ENCODE results near the gene SRGAP3.

The SRGAP3 gene

GRCh38 chr3:9047452-9048346, 201.7 kb downstream of the SRGAP3 start:
- no peak for DNase-seq (ENCODE audit: low read depth in 2 of 2)

- DNase-seq (ENCODE audit: low read depth in 2 of 2), result no peak
Observed at GRCh38 chr3:9045371-9045770, 204.1 kb downstream of the SRGAP3 start.

- DNase-seq (ENCODE audit: low read depth in 2 of 2), result no peak
Observed at GRCh38 chr3:9043063-9043462, 206.4 kb downstream of the SRGAP3 start.

GRCh38 chr3:9041626-9042025, 207.8 kb downstream of the SRGAP3 start:
- DNase-seq (ENCODE audit: low read depth in 2 of 2), result no peak

DNA sequence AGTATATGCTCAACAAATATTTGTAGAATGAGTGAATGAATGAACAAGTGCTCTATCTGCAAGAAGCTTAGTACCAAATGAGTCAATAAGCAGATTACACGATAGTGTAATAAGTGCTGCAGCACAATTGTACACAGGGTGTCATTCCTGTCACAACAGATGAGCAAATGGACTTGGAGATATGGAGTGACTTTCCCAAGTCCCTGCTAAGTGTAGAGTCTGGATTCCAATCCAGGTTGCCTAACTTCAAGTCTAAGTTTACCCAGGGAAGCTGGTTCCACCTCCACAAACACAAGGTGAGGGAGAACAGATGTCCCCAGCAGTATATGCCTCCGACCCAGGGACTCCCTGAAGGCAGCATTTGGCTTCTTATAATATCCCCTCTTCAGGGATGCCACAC, 208.4 kb downstream of the SRGAP3 start:
- no peak for DNase-seq (ENCODE audit: low read depth in 2 of 2)

DNA sequence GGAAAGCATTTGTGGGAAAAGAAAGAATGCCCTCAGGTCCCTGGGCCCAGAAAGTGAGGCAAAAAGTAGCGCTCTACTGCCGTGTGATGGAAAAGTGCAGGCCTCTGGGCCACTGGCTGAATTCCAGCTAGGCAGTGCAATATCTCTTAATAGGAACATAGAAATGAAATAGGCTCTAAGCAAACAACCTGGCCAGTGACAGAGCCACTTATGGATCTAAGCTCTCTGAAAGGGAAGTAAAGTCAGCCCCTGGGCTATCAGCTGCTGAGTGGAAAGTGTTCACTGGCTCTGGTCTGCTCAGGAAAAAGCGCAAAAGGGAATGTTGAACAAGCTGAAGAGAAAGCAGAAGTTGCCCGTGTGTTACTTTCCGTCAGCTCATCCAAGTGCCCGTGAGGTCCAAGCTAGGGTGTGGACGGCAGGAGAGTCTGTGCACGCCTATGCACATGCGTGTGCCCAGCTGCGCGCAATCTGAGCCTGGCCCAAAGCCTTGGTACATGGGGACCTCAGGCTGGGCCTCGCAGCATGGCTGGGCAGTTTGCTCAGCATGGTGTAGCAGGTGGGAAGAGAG, 212.2 kb downstream of the SRGAP3 start:
- no peak for DNase-seq (ENCODE audit: low read depth in 2 of 2)

GRCh38 chr3:9036404-9037131, 212.9 kb downstream of the SRGAP3 start:
- no peak for DNase-seq (ENCODE audit: low read depth in 2 of 2)

GRCh38 chr3:9035961-9036360, 213.5 kb downstream of the SRGAP3 start:
- DNase-seq (ENCODE audit: low read depth in 2 of 2), result no peak

GRCh38 chr3:9035473-9035872, 214.0 kb downstream of the SRGAP3 start:
- no peak for DNase-seq (ENCODE audit: low read depth in 2 of 2)

- DNase-seq (ENCODE audit: low read depth in 2 of 2), result no peak
Observed at GRCh38 chr3:9033867-9034266, 215.6 kb downstream of the SRGAP3 start.

GRCh38 chr3:9032231-9032777, 217.1 kb downstream of the SRGAP3 start:
- no peak for DNase-seq (ENCODE audit: low read depth in 2 of 2)

GRCh38 chr3:9030034-9030433, 219.4 kb downstream of the SRGAP3 start:
- no peak for DNase-seq (ENCODE audit: low read depth in 2 of 2)

DNA sequence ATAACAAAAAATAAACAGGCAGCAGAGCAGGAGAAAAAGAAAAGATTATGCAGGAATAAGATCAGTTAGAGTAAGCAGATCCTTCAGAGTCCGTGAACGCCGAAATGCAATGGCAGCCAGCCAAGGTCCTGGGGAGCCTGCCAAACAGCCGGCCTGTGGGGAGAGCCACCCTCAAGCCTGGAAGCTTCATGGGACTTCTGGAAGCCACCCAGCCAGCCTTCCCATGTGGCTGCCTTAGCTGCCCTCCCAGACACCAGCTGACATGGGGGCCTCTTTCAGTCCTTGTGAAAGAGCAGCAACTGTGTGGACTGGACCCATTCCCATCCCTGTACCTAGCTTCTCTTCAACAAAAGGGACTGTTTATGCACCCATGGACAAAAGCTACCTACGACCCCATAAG, 221.3 kb downstream of the SRGAP3 start:
- DNase-seq (ENCODE audit: low read depth in 2 of 2), result no peak

DNA sequence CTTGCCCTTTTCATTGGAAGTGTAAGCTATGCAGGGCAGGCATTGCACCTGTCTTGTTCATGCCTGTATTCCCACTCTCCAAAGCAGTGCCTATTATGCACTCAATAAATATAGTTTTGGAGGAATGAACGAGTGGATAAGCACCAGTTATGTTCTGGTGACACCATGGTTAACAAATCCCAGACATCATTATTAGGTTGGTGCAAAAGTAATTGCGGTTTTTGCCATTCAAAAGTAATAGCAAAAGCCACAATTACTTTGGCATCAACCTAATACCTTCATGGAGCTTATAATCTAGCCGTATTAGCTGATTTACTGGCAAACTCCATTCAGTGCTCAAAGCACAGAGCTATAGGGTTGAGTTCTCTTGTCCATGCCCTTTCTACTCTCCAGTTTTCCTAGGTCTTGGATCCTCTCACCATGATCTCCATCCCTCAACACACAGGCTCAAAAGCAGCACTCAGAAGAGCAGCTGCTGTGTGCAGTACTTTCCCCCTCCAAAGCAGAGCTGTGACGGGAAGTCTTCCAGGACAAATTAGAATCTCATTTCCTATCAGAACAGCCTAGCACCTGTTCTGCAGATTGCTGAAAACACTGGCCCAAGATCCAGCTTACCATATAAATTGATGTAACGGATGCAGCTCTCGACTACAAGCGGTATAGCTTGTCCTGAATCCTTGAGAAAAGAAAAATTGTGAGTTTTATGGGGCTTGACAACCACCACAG, 223.0 kb downstream of the SRGAP3 start:
- no peak for DNase-seq (ENCODE audit: low read depth in 2 of 2)

- no peak for DNase-seq (ENCODE audit: low read depth in 2 of 2)
Observed at GRCh38 chr3:9024341-9024740, 225.1 kb downstream of the SRGAP3 start.

DNA sequence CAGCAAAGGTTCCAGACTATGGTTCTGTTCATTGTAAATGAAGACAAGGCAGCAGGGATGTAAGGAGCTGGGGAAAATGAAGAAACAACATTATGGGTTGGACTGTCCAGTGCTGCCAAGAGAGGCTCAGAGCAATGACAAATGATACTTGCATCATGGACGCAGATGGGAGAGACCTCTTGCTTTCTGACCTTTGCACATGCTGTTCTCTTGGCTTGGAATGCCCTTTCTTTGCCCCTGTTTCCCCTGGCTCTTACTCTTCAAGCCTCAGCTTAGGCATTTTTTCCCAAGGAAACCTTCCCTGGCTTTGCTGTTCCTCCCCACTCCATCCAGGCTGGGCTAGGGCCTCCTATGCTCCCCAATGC, 226.2 kb downstream of the SRGAP3 start:
- DNase-seq (ENCODE audit: low read depth in 2 of 2), result no peak

- DNase-seq (ENCODE audit: low read depth in 2 of 2), result no peak
Observed at GRCh38 chr3:9022305-9023225, 226.9 kb downstream of the SRGAP3 start.

- DNase-seq (ENCODE audit: low read depth in 2 of 2), result no peak
Observed at GRCh38 chr3:9021271-9022009, 228.0 kb downstream of the SRGAP3 start.

GRCh38 chr3:9020426-9020825, 229.0 kb downstream of the SRGAP3 start:
- DNase-seq (ENCODE audit: low read depth in 2 of 2), result no peak

All from stimulated activated CD8-positive, alpha-beta memory T cell treated with anti-CD3 and anti-CD28 coated beads, Interleukin-15, amount 100 ng/mL, for 4 hours (primary cell).